A549 (cell line): ENCODE data around the gene RAB3IP. TPM values are rescaled to one million over a fixed set of nuclear protein-coding genes. Genes with fewer than 3 reads are reported as not detected.
A peak's percentile ranks its signal among the peaks of the same experiment; 100 is the strongest.

Source experiments
- ATAC-seq, 2 experiments: fragments of 200-7000 bp in 1 of 2; fragments of >200 bp in 1 of 2; cut with Nextera tagmentation in 1 of 2; cut with Tn5 transposase in 1 of 2; 3 replicates each; pipeline versions ENCODE4 v1.8.0 to v1.9.1; 2018 to 2020; ENCODE audit warnings: mild to moderate bottlenecking in 1 of 2, moderate library complexity in 1 of 2
- CTCF ChIA-PET: fragments of 300-600 bp; sonication (Branson Sonifier 250); formaldehyde crosslinking; extraction: SDS; loops from one replicate; lab custom pipeline; 2021; ENCODE audit warnings: antibody characterized with exemption, inconsistent platforms; lab: Yijun Ruan, JAX
- POLR2A ChIA-PET: fragments of 350-600 bp; formaldehyde crosslinking; extraction: SDS; loops from one replicate; lab custom pipeline; 2021; ENCODE audit warnings: antibody characterized with exemption, inconsistent platforms; lab: Yijun Ruan, JAX
- DNase-seq, 2 experiments: peaks; one replicate each; pipeline versions ENCODE4 v3.0.0 to v3.0.0-alpha.2; 2011 to 2016; ENCODE audit warnings: low read depth in 1 of 2, low spot score in 1 of 2
- FAIRE-seq: peaks from 2 replicates; lab custom pipeline; 2011; peaks lifted over from hg19 to GRCh38; lab: Jason Lieb, UNC
- H3K27ac ChIP-seq, 2 experiments: fragments of >200 bp; sonication (Bioruptor Twin); formaldehyde crosslinking; 3 replicates each; pipeline ENCODE4 v1.5.1; 2016 to 2017
- H3K4me1 ChIP-seq: fragments of >200 bp; sonication (Bioruptor Twin); formaldehyde crosslinking; 3 replicates; pipeline ENCODE4 v1.6.1; 2016
- H3K4me2 ChIP-seq: fragments of >200 bp; sonication (Bioruptor Twin); formaldehyde crosslinking; 3 replicates; pipeline ENCODE4 v1.6.1; 2016
- H3K4me3 ChIP-seq: fragments of >200 bp; sonication (Bioruptor Twin); formaldehyde crosslinking; 3 replicates; pipeline ENCODE4 v1.5.1; 2016
- H3K9me3 ChIP-seq: fragments of >200 bp; sonication (Bioruptor Twin); formaldehyde crosslinking; 3 replicates; pipeline ENCODE4 v1.6.1; 2016
- BHLHE40 ChIP-seq: IDR thresholded peaks from 2 replicates; pipeline ENCODE4 v1.6.1; 2012; ENCODE audit warnings: low read depth, low read length, inconsistent platforms
- CEBPB ChIP-seq, 2 experiments: fragments of >200 bp in 1 of 2; sonication (Bioruptor Twin) in 1 of 2; formaldehyde crosslinking in 1 of 2; IDR thresholded peaks; 2 replicates each; pipeline ENCODE4 v1.6.1; 2012 to 2016
- CHD2 ChIP-seq: fragments of 150-350 bp; IDR thresholded peaks from 2 replicates; pipeline ENCODE4 v1.6.1; 2014; ENCODE audit warnings: low read length; ENCODE audit not compliant: partially characterized antibody
- CHD4 ChIP-seq: fragments of 200-600 bp; sonication (generic); IDR thresholded peaks from 2 replicates; pipeline ENCODE4 v1.6.1; 2016; ENCODE audit warnings: antibody characterized with exemption, mild to moderate bottlenecking, borderline replicate concordance
- EHF ChIP-seq: fragments of 250-450 bp; sonication (Bioruptor Pico); IDR thresholded peaks from 2 replicates; pipeline ENCODE4 v1.5.0; 2020; ENCODE audit warnings: mild to moderate bottlenecking
- ESRRA ChIP-seq: fragments of 150-350 bp; IDR thresholded peaks from 2 replicates; pipeline ENCODE4 v1.6.1; 2014; ENCODE audit warnings: mild to moderate bottlenecking, low read length, borderline replicate concordance
- FOSB ChIP-seq: fragments of 250-450 bp; sonication (Bioruptor Pico); IDR thresholded peaks from 2 replicates; pipeline ENCODE4 v1.5.0; 2020; ENCODE audit warnings: mild to moderate bottlenecking, moderate library complexity
- FOSL2 ChIP-seq, 2 experiments: fragments of 450-650 bp in 1 of 2; fragments of >200 bp in 1 of 2; sonication (Bioruptor Twin) in 1 of 2; formaldehyde crosslinking; IDR thresholded peaks; 2 replicates each; pipeline versions ENCODE4 v1.5.0 to v1.6.1; 2016 to 2020; ENCODE audit warnings: mild to moderate bottlenecking in 1 of 2, moderate library complexity in 1 of 2
- HDAC2 ChIP-seq: fragments of 200-600 bp; sonication (generic); IDR thresholded peaks from 2 replicates; pipeline ENCODE4 v1.6.1; 2016
- HOXA7 ChIP-seq: fragments of 250-450 bp; sonication (Bioruptor Pico); IDR thresholded peaks from 2 replicates; pipeline ENCODE4 v1.5.0; 2020; ENCODE audit warnings: mild to moderate bottlenecking, moderate library complexity
- HOXB13 ChIP-seq: fragments of 250-450 bp; sonication (Bioruptor Pico); IDR thresholded peaks from 2 replicates; pipeline ENCODE4 v1.5.0; 2020; ENCODE audit warnings: low read depth, mild to moderate bottlenecking, moderate library complexity
- HOXB5 ChIP-seq: fragments of 250-450 bp; sonication (Bioruptor Pico); IDR thresholded peaks from 2 replicates; pipeline ENCODE4 v1.5.0; 2020; ENCODE audit warnings: mild to moderate bottlenecking, moderate library complexity
- KDM5A ChIP-seq: fragments of 200-600 bp; sonication (generic); IDR thresholded peaks from 2 replicates; pipeline ENCODE4 v1.6.1; 2016; ENCODE audit warnings: antibody characterized with exemption, mild to moderate bottlenecking
- MAFK ChIP-seq: fragments of 450-650 bp; IDR thresholded peaks from 2 replicates; pipeline ENCODE4 v1.6.1; 2014; ENCODE audit not compliant: partially characterized antibody
- MAZ ChIP-seq: fragments of 150-350 bp; IDR thresholded peaks from 2 replicates; pipeline ENCODE4 v1.6.1; 2014; ENCODE audit warnings: antibody characterized with exemption, low read depth, low read length, borderline replicate concordance
- NFE2L2 ChIP-seq: fragments of 150-350 bp; conservative IDR thresholded peaks from 2 replicates; pipeline ENCODE4 v1.6.1; 2014; ENCODE audit warnings: low read length
- NPAS2 ChIP-seq: fragments of 250-450 bp; sonication (Bioruptor Pico); IDR thresholded peaks from 2 replicates; pipeline ENCODE4 v1.8.0; 2022; ENCODE audit warnings: mild to moderate bottlenecking, moderate library complexity, borderline replicate concordance
- NR3C1 ChIP-seq: fragments of >200 bp; sonication (Bioruptor Twin); formaldehyde crosslinking; IDR thresholded peaks from 3 replicates; pipeline ENCODE4 v1.6.1; 2017
- POLR2AphosphoS2 ChIP-seq: conservative IDR thresholded peaks from 2 replicates; pipeline ENCODE4 v1.6.1; 2012; ENCODE audit warnings: low read length, improper control_type of control experiment, inconsistent platforms
- RCOR1 ChIP-seq: fragments of 150-350 bp; IDR thresholded peaks from 2 replicates; pipeline ENCODE4 v1.6.1; 2014; ENCODE audit warnings: antibody characterized with exemption, low read length, low read depth
- RNF2 ChIP-seq: fragments of 200-600 bp; sonication (generic); IDR thresholded peaks from 2 replicates; pipeline ENCODE4 v1.6.1; 2016; ENCODE audit warnings: low read depth, mild to moderate bottlenecking, antibody characterized with exemption, moderate library complexity, borderline replicate concordance
- SREBF2 ChIP-seq: fragments of 450-650 bp; IDR thresholded peaks from 2 replicates; pipeline ENCODE4 v1.6.1; 2014; ENCODE audit warnings: mild to moderate bottlenecking, moderate library complexity
- ZFP36 ChIP-seq: fragments of 450-650 bp; IDR thresholded peaks from 2 replicates; pipeline ENCODE4 v1.6.1; 2014; ENCODE audit warnings: borderline replicate concordance; ENCODE audit not compliant: partially characterized antibody
- ZSCAN20 ChIP-seq: fragments of 250-450 bp; sonication (Bioruptor Pico); IDR thresholded peaks from 2 replicates; pipeline ENCODE4 v1.8.0; 2022; ENCODE audit warnings: mild to moderate bottlenecking, moderate library complexity
- WGBS: methylation state at CpG from one replicate; pipeline ENCODE4 v1.1.6; 2017; ENCODE audit errors: missing lambda C conversion rate; 5-methylcytosine and 5-hydroxymethylcytosine counted together
- polyA plus RNA-seq, 4 experiments: library from polyadenylated mRNA; depleted of rRNA in 3 of 4; stranded (reverse); fragments of >200 nt; fragmentation: RNase III in 1 of 4; extraction: RNeasy Plus Mini Kit Qiagen cat#74134 plus additional on column Dnase treatment in 1 of 4; gene quantifications; 2 replicates in 3 of 4; 3 replicates in 1 of 4; pipeline ENCODE4 v1.2.3, GENCODE V29; 2011 to 2017
- TF ChIP-seq, protein P1 (sequence below): fragments of >200 bp; sonication (Bioruptor Twin); formaldehyde crosslinking; IDR thresholded peaks from 3 replicates; pipeline ENCODE4 v1.5.1; 2016
- TF ChIP-seq, protein P2 (sequence below): fragments of 250-450 bp; sonication (Bioruptor Pico); IDR thresholded peaks from 2 replicates; pipeline ENCODE4 v1.5.0; 2021; ENCODE audit warnings: mild to moderate bottlenecking, moderate library complexity, borderline replicate concordance
- TF ChIP-seq, protein P3 (sequence below): fragments of >200 bp; sonication (Bioruptor Twin); formaldehyde crosslinking; IDR thresholded peaks from 3 replicates; pipeline ENCODE4 v1.6.1; 2016

The RAB3IP gene
- polyA plus RNA-seq, 2 of the 4 experiments (the other 2 are of a cell fraction), result 12.1 to 46.4 TPM

DNA sequence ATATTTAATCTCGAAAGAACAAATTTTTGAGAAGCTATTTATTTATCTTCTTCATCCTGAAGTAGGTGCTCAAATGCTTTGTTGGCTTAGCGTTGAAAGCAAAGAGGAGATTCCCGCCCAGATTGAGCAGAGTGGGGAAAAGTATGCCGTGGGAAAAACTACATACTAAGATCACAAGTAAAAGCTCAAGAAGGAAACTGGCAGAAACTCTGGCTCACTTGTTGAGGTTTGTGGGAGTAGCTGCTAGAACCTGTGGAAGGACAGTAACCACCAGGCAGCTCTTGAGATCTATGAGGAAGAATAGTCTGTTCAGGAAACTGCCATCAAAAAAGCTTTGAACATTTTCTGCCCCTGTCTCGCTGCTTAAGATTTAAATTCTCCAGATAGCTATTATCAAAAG is 90.2 kb downstream of the RAB3IP start:
- DNase-seq (no peak), ATAC-seq (no peak), FAIRE-seq (no peak)
- Histone ChIP-seq H3K4me1 (no peaks in the 10 kb centered on the region), H3K9me3 (no peaks in the 10 kb centered on the region), H3K4me2 (no peak overlapping the region), H3K27ac (no peak overlapping the region), H3K4me3 (no peak overlapping the region)
- POLR2A ChIA-PET, result no interaction called here
- CTCF ChIA-PET, result interaction anchor here (1.1 kb wide), 2 partner anchors 10 to 11 kb away, joined by 3 to 4 read pairs; no protein-coding TSS in a partner anchor
- WGBS, result 45% methylated on average over 5 of the region's 5 CpGs
- TF ChIP-seq HOXA7 (CRISPR knock-in tag) (no peak), NPAS2 (CRISPR knock-in tag) (no peak), RCOR1 (no peak), RNF2 (no peak), HOXB5 (CRISPR knock-in tag) (no peak), BHLHE40 (no peak), NFE2L2 (no peak), HDAC2 (no peak), CEBPB (IDR thresholded peaks at IDR 0.05) (no peak)
- TF ChIP-seq, all 56 proteins: peak for 0

DNA sequence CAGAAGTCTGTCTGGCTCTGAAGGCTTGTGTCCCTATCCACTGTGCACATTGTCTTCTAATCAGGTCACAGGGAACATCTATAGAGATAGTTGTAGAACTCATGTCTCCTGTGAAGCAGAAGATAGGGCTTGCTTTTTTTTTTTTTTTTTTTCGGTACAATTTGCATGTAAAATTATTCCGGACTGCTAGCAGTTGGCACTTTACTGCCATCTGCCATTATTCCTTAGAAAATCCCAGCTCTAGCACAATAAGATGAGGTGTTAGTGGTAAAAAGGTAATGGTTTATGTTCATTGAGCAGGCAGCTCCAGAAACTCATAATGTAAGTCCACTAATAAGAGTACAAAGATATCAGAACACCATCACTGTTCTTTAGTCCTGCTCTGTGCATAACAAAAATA is 95.0 kb downstream of the RAB3IP start:
- ATAC-seq (no peak), FAIRE-seq (no peak), DNase-seq (no peak)
- no peaks in the 10 kb centered on the region for H3K4me1 ChIP-seq
- POLR2A ChIA-PET, result no interaction called here
- no peaks in the 10 kb centered on the region for H3K9me3 ChIP-seq
- 35% methylated on average over 2 of the region's 2 CpGs for WGBS
- no peak overlapping the region for H3K27ac ChIP-seq
- H3K4me2 ChIP-seq, result no peak overlapping the region
- CTCF ChIA-PET, result interaction anchor here (0.7 to 1.3 kb wide), 2 partner anchors 90 to 743 kb away, joined by 3 to 4 read pairs; no protein-coding TSS in a partner anchor
- no peak overlapping the region for H3K4me3 ChIP-seq
- TF ChIP-seq ZFP36, result no peak
- no peak for TF ChIP-seq FOSL2 (IDR thresholded peaks at IDR 0.05)
- TF ChIP-seq FOSL2 (CRISPR knock-in tag; IDR thresholded peaks at IDR 0.05), result no peak
- TF ChIP-seq RCOR1, result no peak
- TF ChIP-seq NFE2L2, result no peak
- TF ChIP-seq ESRRA, result no peak
- no peak for TF ChIP-seq ZSCAN20 (CRISPR knock-in tag)
- TF ChIP-seq, protein P1, sequence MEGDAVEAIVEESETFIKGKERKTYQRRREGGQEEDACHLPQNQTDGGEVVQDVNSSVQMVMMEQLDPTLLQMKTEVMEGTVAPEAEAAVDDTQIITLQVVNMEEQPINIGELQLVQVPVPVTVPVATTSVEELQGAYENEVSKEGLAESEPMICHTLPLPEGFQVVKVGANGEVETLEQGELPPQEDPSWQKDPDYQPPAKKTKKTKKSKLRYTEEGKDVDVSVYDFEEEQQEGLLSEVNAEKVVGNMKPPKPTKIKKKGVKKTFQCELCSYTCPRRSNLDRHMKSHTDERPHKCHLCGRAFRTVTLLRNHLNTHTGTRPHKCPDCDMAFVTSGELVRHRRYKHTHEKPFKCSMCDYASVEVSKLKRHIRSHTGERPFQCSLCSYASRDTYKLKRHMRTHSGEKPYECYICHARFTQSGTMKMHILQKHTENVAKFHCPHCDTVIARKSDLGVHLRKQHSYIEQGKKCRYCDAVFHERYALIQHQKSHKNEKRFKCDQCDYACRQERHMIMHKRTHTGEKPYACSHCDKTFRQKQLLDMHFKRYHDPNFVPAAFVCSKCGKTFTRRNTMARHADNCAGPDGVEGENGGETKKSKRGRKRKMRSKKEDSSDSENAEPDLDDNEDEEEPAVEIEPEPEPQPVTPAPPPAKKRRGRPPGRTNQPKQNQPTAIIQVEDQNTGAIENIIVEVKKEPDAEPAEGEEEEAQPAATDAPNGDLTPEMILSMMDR, result no peak
- no peak for TF ChIP-seq BHLHE40
- TF ChIP-seq, protein P2, sequence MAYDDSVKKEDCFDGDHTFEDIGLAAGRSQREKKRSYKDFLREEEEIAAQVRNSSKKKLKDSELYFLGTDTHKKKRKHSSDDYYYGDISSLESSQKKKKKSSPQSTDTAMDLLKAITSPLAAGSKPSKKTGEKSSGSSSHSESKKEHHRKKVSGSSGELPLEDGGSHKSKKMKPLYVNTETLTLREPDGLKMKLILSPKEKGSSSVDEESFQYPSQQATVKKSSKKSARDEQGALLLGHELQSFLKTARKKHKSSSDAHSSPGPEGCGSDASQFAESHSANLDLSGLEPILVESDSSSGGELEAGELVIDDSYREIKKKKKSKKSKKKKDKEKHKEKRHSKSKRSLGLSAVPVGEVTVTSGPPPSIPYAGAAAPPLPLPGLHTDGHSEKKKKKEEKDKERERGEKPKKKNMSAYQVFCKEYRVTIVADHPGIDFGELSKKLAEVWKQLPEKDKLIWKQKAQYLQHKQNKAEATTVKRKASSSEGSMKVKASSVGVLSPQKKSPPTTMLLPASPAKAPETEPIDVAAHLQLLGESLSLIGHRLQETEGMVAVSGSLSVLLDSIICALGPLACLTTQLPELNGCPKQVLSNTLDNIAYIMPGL (CRISPR knock-in tag), result no peak

DNA sequence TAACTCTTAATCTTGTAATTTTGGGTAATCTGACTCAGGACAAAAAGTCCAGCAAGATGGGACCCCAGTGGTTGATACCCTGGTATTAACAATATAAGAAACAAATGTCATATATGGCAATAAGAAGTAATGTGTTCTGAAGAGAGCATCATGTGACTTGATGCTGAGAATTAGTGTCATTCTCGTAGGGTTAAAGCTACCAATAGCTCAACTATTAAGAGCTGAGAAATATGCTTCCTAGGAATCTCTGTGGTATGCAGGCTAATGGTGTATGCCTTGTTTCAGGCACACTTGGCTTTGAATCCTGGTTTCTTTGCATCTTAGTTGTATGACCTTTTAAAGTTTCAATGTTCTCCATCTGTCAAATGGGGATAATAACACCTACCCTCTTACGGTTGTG is 95.5 kb downstream of the RAB3IP start:
- Histone ChIP-seq H3K4me3 (no peak overlapping the region), H3K27ac (no peak overlapping the region), H3K4me1 (no peaks in the 10 kb centered on the region), H3K4me2 (no peak overlapping the region), H3K9me3 (no peaks in the 10 kb centered on the region)
- ATAC-seq (no peak), FAIRE-seq (peak; percentile 28), DNase-seq (no peak)
- 47% methylated on average over 2 of the region's 2 CpGs for WGBS
- no peak for TF ChIP-seq MAFK
- TF ChIP-seq FOSL2 (IDR thresholded peaks at IDR 0.05), result no peak
- TF ChIP-seq FOSL2 (CRISPR knock-in tag; IDR thresholded peaks at IDR 0.05), result no peak
- no peak for TF ChIP-seq FOSB (CRISPR knock-in tag)
- no peak for TF ChIP-seq CHD2
- TF ChIP-seq EHF (CRISPR knock-in tag), result no peak
- TF ChIP-seq MAZ, result no peak
- no peak for TF ChIP-seq CHD4
- no peak for TF ChIP-seq HOXB13
- no peak for TF ChIP-seq KDM5A
- TF ChIP-seq, protein P2 (CRISPR knock-in tag), result no peak
- no peak for TF ChIP-seq POLR2AphosphoS2
- no peak for TF ChIP-seq NR3C1
- TF ChIP-seq, protein P3, sequence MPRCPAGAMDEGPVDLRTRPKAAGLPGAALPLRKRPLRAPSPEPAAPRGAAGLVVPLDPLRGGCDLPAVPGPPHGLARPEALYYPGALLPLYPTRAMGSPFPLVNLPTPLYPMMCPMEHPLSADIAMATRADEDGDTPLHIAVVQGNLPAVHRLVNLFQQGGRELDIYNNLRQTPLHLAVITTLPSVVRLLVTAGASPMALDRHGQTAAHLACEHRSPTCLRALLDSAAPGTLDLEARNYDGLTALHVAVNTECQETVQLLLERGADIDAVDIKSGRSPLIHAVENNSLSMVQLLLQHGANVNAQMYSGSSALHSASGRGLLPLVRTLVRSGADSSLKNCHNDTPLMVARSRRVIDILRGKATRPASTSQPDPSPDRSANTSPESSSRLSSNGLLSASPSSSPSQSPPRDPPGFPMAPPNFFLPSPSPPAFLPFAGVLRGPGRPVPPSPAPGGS, result no peak
- no peak for TF ChIP-seq SREBF2
- CTCF ChIA-PET, result interaction anchor here (0.7 to 1.6 kb wide), 3 partner anchors 45 to 743 kb away, joined by 3 to 6 read pairs (median 4); no protein-coding TSS in a partner anchor
- POLR2A ChIA-PET, result no interaction called here
